HG02571 (cell line): ENCODE results near the gene HCN3.
"Not testable (repeated sequence)": the region's sequence is repeated elsewhere in the genome, so short reads cannot be mapped to it uniquely, and the experiment has no call there.

Source experiments
- ATAC-seq: cut with Tn5 transposase; IDR thresholded peaks from one replicate; pipeline ENCODE4 v1.9.1; 2021; ENCODE audit warnings: mild to moderate bottlenecking, moderate library complexity; ENCODE audit not compliant: unreplicated experiment

The HCN3 gene

DNA sequence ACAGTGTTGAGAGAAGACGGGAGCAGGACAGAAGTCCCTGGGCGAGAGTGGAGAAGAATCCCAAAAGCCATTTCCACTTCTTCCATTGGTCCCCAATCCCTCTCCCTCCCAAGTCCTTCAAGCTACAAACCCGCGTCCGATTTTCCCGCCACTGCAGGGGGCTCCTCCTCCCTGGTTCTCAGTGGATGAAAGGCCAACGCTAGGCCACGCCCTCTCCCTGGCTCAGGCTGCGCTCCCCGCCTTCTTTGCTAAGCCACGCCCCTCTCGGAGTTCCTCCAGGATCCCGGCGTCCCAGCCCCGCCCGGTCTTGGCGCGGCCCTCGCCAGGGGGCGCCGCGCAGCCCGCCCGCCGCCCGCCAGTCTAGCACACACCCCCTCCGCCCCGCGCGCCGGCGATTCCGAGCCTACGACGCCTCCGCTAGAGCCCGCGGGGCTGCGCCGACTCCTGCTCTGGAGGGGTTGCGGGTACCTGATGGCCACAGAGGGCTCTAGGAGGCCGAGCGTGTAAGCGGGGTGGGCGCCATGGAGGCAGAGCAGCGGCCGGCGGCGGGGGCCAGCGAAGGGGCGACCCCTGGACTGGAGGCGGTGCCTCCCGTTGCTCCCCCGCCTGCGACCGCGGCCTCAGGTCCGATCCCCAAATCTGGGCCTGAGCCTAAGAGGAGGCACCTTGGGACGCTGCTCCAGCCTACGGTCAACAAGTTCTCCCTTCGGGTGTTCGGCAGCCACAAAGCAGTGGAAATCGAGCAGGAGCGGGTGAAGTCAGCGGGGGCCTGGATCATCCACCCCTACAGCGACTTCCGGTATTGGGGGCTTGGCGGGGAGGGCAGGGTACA, at the start of gene HCN3:
HCN3 (plus strand) TSS at position 394 of the 832 bp plus-strand sequence; CDS start at position 522, 128 bp downstream.
- peak; percentile 59 for ATAC-seq

GRCh38 chr1:155228096-155228427, 49.2 kb upstream of the HCN3 start:
- ATAC-seq: no peak

- ATAC-seq: not testable (repeated sequence)
These were observed 46.0 kb upstream of the HCN3 start for GRCh38 chr1:155231302-155231701.

DNA sequence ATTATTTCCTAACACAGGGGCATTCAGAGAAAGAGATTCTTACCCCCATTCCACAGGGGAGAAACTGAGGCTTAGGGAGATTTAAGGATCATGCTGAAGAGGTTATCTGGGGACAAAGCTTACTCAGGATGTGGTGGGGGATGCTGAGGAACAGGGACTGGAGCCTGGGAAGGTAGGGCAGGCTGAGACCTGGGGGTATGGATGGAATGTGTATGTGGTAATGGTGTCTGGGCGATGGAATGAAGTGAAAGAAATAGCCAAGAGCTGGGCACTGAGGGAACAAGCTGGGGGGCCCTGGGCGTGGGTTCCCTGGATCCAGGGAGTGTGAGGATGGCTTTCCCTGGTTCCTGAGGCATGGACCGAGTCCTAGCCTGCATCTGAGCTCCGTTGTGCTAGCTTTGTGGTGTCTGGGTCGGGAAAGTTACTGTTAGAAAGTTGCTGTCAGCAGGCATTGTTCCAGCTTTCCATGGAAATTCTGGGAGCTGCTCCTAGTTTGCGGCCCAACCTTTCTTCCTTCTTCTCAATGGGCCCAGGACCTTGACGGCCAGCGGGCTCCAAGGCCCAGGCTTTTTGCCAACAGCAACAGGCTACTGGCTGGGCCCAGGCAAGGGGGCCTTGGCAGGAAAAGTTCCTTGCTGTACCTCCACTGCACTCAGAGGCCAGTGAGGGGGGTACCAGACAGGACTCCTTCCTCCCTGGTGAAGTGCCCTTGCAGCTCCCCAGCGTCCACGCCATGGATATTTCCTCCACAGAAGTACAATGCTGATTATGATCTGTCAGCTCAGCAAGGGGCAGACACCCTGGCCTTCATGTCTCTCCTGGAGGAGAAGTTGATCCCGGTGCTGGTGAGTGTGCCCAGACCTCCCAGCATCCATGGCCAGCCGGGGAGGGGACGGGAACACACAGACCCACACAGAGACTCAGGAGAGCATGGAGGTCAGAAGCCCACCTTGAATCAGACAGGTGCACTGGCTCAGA, 45.0 kb upstream of the HCN3 start:
- not testable (repeated sequence) for ATAC-seq

DNA sequence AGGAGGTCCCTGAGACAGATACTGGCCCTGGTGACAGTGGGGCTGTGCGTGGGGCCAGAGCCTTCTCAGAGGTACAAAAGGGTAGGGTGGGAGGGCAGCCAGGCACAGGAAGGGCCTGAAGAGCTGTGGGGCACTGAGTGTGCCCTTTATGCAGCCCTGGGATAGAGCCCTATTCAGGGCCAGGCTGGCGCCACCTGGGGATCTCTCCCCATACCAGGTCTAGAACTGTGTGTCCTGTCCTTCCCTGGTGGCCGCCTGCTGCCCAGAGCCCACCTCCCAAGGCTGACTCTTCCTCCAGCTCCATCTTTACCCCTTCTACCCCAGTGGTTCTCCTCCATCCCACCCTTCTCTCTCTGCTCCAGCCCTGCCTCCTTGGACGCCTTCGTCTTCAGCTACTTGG, 43.8 kb upstream of the HCN3 start:
- ATAC-seq: not testable (repeated sequence)

- not testable (repeated sequence) for ATAC-seq
These were observed 41.9 kb upstream of the HCN3 start for GRCh38 chr1:155235375-155235774.

DNA sequence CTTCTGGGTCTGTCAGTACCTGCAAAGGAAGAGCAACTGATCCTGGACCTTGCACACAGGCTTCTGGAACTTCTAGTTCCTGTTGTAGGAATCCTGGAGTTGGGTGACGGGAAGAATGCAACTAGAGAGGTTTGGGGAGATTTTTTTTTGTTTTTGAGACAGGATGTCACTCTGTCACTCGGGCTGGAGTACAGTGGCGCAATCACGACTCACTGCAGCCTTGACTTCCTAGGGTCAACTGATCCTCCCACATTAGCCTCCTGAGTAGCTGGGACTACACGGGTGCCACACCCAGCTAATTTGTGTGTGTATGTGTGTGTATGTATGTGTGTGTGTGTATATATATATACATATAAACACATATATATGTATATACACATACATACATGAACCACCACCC, 40.8 kb upstream of the HCN3 start:
- ATAC-seq: no peak

DNA sequence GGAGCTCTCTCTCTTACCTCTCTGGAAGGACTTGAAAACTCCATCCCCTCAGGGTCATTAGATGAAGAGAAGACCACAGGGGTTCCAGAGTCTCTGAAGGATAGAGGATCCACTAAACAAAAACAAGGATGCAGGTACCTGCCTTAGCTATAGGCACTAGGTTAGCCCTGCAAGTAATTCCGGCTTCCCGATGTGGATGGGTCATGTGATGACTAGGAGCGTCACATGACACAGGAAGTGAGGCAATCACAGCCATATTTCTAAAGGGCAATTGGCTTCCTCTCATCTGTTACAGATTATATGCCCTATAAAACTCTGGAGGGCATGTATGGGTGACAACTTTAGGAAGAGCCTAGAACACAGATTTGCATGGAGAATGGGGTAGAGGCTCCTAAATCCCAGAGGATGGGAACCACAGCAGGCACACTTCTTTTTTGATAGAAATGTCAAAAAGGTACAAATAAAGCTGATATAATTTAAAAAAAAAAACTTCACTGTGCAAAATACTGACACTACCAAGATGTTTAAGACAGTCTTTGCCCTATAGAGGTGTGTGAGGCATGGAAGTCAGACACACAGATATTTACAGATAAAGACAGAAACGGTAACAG, 36.1 kb upstream of the HCN3 start:
- no peak for ATAC-seq

GRCh38 chr1:155241841-155242264, 35.4 kb upstream of the HCN3 start:
- no peak for ATAC-seq

GRCh38 chr1:155242805-155243358, 34.4 kb upstream of the HCN3 start:
- ATAC-seq: no peak

DNA sequence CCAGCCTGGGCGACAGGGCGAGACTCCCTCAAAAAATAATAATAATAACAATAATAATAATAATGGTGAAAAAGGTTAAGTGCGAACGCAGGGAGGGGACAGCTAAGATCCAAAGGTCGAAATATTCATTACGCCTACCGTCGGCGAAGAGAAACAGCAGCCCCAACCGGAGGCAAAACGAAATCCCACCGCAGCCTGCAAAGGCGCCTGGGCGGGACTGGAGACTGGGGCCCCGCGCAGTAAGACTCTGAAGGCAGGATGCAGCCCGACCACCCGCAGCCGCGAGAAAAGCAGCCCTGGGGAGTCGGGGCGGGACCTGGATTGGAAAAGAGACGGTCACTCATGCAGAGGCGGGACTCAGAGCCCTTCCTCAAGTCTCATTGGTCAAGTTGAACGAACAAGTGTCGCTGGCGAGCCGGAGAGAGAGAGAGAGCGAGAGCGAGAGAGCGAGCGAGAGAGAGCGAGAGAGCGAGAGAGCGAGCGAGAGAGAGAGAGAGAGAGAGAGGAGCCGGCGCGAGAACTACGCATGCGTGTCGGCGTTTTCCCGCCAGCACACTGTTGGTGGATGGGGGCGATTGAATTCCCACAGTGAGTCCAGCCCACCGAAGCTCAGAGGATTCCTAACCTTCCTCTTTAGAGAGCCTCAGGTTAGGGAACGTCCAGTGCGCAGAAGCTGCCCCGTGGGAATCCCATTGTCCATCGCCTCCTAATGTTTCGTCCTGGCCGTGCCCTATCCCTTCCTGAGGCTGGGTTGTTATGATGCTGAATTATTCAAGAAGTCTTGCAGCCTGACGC, 32.7 kb upstream of the HCN3 start:
- ATAC-seq: peak; percentile 86

GRCh38 chr1:155245163-155245524, 32.1 kb upstream of the HCN3 start:
- no peak for ATAC-seq

DNA sequence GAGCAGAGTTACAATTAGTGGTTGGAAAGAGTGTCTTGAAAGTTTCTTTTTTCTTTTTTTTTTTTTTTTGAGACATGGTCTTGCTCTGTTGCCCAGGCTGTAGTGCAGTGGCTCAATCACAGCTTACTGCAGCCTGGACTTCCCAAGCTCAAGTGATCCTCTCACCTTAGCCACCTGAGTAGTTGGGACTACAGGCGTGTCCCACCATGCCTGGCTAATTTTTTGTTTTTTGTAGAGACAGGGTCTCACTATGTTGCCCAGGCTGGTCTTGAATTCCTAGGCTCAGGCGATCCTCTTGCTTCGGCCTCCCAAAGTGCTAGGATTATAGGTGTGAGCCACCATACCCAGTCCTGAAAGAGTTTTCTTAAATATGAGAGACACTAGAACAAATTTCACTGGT, 30.5 kb upstream of the HCN3 start:
- not testable (repeated sequence) for ATAC-seq

DNA sequence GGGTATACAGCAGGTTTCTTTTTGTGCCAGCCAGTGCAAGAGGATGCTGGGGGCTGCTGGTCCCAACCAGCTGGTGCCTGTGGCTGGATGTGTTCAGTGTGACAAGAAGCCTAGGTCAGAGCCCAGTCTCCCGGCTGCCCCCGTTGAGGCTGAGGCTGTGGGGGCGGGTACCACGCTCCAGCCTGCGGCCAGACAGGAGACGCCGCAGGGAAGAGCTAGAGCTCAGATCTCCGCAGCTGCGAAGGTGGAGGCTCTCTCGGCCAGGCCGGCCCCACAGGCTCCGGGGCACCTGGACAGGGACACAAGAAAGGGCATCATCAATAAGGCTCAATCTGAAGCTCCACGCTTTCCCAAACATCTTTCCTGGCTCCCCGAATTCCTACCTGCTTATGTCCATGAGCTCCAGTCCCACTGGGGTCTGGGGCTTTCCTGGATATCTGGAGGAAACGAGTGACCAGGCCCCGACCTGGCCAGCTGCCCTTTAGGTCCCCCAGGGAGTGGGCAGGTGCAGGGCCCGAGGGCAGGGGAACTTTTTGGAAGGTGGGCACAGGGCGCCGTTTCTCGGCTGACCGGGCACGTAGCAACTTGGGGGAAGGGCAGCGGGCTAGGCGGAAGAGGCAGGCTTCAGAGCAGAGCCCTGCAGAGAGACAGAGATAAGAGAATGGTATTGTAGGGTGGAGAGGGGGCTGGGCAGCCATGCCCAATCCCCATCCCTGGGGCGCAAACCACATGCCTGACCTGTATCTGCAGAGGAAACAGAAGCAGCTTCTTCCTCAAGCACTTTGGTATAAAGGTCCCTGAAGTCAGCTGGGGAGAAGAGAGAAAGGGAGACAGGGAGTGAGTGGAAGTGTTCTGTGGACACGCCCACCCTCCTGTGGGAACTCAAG, 29.4 kb upstream of the HCN3 start:
- ATAC-seq: no peak

- no peak for ATAC-seq
These were observed 27.0 kb upstream of the HCN3 start for GRCh38 chr1:155250246-155250632.

- ATAC-seq: peak; percentile 84
These were observed 26.4 kb upstream of the HCN3 start for GRCh38 chr1:155250633-155251449.

- ATAC-seq: no peak
These were observed 25.7 kb upstream of the HCN3 start for GRCh38 chr1:155251566-155251965.

DNA sequence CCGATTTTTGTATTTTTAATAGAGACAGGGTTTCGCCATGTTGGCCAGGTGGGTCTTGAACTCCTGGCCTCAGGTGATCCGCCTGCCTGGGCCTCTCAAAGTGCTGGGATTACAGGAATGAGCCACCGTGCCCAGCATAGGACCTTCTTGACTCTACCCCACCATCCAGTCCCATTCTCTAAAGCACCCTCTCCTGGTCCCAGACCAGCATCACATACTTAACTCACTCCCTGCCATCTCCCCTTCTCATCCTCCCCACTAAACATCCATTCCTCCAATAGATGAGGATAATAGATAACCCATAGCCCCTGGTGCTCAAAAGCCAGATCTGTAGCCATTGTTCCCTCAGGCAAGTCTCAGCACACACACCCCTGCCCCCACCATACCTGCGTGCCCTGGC, 24.1 kb upstream of the HCN3 start:
- no peak for ATAC-seq
